ENCODE results near the gene MARVELD1. TPM values are rescaled to one million over a fixed set of nuclear protein-coding genes. Genes with fewer than 3 reads are reported as not detected.

MARVELD1 gene
- total and polyA plus RNA-seq, 4 donors, result 15.7 to 57.9 (median 24.1) TPM

DNA sequence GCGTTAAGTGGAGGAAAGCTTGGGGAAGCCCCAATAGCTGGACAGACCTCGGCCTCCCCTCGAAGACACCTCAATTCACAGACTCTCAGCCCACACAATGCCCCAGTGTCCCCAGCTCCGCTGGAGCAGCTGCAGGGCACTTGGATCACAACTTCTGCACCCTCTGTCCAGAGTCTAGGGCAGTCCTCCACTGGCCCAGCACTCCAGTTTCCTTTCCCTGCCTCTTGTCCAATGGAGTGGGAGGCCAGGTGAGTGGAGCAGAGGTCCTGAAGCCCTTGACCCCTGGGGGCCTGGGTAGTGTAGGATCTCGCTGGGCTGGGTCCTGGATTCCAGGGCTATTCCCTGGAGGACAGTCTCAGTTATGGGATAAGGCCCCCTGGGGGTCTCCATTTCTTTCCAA is 46.4 kb downstream of the MARVELD1 start:
- no peak overlapping the region for H3K27ac ChIP-seq (ENCODE audit: low read depth in 1 of 2, low read length in 1 of 2)
- H3K9me3 ChIP-seq (ENCODE audit: control insufficient read depth in 4 of 4, insufficient read depth in 3 of 4, low read length in 3 of 4), result peaks cover 0 to 2% (median 0%) of the 10 kb centered on the region in 4 donors
- DNase-seq (no peak), ATAC-seq (ENCODE audit: insufficient read depth, low FRiP score) (no peak)
- H3K36me3 ChIP-seq (ENCODE audit: control insufficient read depth in 4 of 4, insufficient read depth in 4 of 4, low read length in 4 of 4), result peaks cover 7 to 55% (median 17%) of the 10 kb centered on the region in 4 donors
- no peak overlapping the region for H3K9ac ChIP-seq (ENCODE audit: insufficient read depth in 1 of 2, low read length in 2 of 2)
- H3K4me3 ChIP-seq, result no peak overlapping the region
- 76 to 77% methylated on average over 5 of the region's 5 CpGs for WGBS, 2 donors
- TF ChIP-seq, protein P1, sequence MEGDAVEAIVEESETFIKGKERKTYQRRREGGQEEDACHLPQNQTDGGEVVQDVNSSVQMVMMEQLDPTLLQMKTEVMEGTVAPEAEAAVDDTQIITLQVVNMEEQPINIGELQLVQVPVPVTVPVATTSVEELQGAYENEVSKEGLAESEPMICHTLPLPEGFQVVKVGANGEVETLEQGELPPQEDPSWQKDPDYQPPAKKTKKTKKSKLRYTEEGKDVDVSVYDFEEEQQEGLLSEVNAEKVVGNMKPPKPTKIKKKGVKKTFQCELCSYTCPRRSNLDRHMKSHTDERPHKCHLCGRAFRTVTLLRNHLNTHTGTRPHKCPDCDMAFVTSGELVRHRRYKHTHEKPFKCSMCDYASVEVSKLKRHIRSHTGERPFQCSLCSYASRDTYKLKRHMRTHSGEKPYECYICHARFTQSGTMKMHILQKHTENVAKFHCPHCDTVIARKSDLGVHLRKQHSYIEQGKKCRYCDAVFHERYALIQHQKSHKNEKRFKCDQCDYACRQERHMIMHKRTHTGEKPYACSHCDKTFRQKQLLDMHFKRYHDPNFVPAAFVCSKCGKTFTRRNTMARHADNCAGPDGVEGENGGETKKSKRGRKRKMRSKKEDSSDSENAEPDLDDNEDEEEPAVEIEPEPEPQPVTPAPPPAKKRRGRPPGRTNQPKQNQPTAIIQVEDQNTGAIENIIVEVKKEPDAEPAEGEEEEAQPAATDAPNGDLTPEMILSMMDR (IDR thresholded peaks at IDR 0.05; ENCODE audit: control extremely low read depth, extremely low read depth), result no peak
- no peaks in the 10 kb centered on the region for H3K27me3 ChIP-seq (ENCODE audit: control insufficient read depth in 3 of 3, insufficient read depth in 3 of 3, low read length in 2 of 3)
- no peaks in the 10 kb centered on the region for H3K4me1 ChIP-seq (ENCODE audit: control insufficient read depth in 5 of 5, insufficient read depth in 5 of 5, low read length in 5 of 5)

DNA sequence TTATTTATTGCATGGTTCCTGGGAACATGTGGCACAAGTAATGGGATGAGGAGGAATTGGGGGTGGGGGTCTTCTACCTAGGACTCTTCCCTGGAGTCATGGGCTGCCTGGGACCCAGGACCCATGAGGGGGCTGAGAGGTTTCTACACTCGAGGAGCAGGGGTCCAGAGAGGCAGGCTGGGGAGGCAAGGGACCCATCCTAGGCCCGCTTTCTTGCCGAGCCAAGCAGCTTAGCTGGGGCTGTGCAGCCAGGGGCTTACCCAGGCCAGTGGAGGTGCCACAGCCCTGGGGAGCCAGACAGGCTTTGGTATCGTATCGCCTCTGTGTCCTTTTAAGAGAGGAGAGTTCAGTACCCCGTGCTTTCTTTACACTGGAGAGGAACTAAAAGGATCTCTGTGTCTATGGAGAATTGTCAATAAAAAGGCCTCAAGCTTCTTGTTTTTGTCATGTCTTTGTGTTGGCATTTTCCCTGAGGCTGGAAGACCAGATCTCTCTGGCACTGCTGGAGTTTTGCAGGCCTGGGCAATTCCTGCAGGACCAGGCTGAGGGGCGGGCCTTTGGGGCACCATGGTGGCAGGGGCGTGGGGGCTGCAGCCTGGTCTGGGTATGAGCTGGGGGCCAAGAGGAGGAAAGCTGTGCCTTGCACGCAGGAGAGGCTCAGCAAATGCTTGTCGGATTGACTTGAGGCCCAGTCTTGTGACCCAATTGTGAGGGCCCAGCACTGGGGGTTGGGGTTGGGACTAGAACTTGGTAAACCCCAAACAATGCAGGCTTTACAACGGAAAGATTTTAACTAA is 47.1 kb downstream of the MARVELD1 start:
- DNase-seq (no peak), ATAC-seq (ENCODE audit: insufficient read depth, low FRiP score) (no peak)
- H3K36me3 ChIP-seq (ENCODE audit: control insufficient read depth in 4 of 4, insufficient read depth in 4 of 4, low read length in 4 of 4), result peaks cover under 1 to 48% (median 13%) of the 10 kb centered on the region in 4 donors
- no peak overlapping the region for H3K9ac ChIP-seq (ENCODE audit: insufficient read depth in 1 of 2, low read length in 2 of 2)
- 94% methylated on average over 11 of the region's 11 CpGs for WGBS, 2 donors
- H3K4me3 ChIP-seq, result no peak overlapping the region
- no peak overlapping the region for H3K27ac ChIP-seq (ENCODE audit: low read depth in 1 of 2, low read length in 1 of 2)
- H3K27me3 ChIP-seq (ENCODE audit: control insufficient read depth in 3 of 3, insufficient read depth in 3 of 3, low read length in 2 of 3), result no peaks in the 10 kb centered on the region
- TF ChIP-seq, protein P1 (IDR thresholded peaks at IDR 0.05; ENCODE audit: control extremely low read depth, extremely low read depth), result no peak
- H3K9me3 ChIP-seq (ENCODE audit: control insufficient read depth in 4 of 4, insufficient read depth in 3 of 4, low read length in 3 of 4), result no peaks in the 10 kb centered on the region
- no peaks in the 10 kb centered on the region for H3K4me1 ChIP-seq (ENCODE audit: control insufficient read depth in 5 of 5, insufficient read depth in 5 of 5, low read length in 5 of 5)

- TF ChIP-seq, protein P1 (IDR thresholded peaks at IDR 0.05; ENCODE audit: control extremely low read depth, extremely low read depth), result no peak
- Histone ChIP-seq H3K9ac (ENCODE audit: insufficient read depth in 1 of 2, low read length in 2 of 2) (no peak overlapping the region), H3K27me3 (ENCODE audit: control insufficient read depth in 3 of 3, insufficient read depth in 3 of 3, low read length in 2 of 3) (no peaks in the 10 kb centered on the region), H3K4me3 (no peak overlapping the region), H3K4me1 (ENCODE audit: control insufficient read depth in 5 of 5, insufficient read depth in 5 of 5, low read length in 5 of 5) (no peaks in the 10 kb centered on the region), H3K9me3 (ENCODE audit: control insufficient read depth in 4 of 4, insufficient read depth in 3 of 4, low read length in 3 of 4) (no peaks in the 10 kb centered on the region), H3K27ac (ENCODE audit: low read depth in 1 of 2, low read length in 1 of 2) (no peak overlapping the region), H3K36me3 (ENCODE audit: control insufficient read depth in 4 of 4, insufficient read depth in 4 of 4, low read length in 4 of 4) (peaks cover 0 to 41% (median 9%) of the 10 kb centered on the region in 4 donors)
- ATAC-seq (ENCODE audit: insufficient read depth, low FRiP score) (no peak), DNase-seq (no peak)
- WGBS, 2 donors, result 96% methylated on average over 8 of the region's 8 CpGs
Measured at GRCh38 chr10:97761331-97761865, 47.9 kb downstream of the MARVELD1 start.
